GM18526 (cell line): Measurements from ENCODE around the gene CACNA1E.

Experiments used
- POLR2A ChIP-seq: IDR thresholded peaks from 3 replicates; pipeline ENCODE4 v1.6.1; 2011; ENCODE audit not compliant: insufficient read length; ENCODE audit errors: extremely low read depth

The CACNA1E gene

GRCh38 chr1:181793831-181794230, 310.5 kb downstream of the CACNA1E start:
- no peak for TF ChIP-seq POLR2A

GRCh38 chr1:181794332-181794731, 311.0 kb downstream of the CACNA1E start:
- TF ChIP-seq POLR2A = no peak

DNA sequence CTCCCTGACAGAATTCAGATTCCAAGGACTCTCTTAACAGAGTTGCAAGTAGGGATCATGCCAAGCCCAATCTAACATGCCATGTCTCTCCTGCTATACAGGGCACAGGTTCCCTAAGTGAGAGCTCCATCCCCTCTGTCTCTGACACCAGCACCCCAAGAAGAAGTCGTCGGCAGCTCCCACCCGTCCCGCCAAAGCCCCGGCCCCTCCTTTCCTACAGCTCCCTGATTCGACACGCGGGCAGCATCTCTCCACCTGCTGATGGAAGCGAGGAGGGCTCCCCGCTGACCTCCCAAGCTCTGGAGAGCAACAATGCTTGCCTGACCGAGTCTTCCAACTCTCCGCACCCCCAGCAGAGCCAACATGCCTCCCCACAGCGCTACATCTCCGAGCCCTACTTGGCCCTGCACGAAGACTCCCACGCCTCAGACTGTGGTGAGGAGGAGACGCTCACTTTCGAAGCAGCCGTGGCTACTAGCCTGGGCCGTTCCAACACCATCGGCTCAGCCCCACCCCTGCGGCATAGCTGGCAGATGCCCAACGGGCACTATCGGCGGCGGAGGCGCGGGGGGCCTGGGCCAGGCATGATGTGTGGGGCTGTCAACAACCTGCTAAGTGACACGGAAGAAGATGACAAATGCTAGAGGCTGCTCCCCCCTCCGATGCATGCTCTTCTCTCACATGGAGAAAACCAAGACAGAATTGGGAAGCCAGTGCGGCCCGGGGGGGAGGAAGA, 315.0 kb downstream of the CACNA1E start:
- TF ChIP-seq POLR2A = no peak

GRCh38 chr1:181801617-181802016, 318.3 kb downstream of the CACNA1E start:
- no peak for TF ChIP-seq POLR2A

DNA sequence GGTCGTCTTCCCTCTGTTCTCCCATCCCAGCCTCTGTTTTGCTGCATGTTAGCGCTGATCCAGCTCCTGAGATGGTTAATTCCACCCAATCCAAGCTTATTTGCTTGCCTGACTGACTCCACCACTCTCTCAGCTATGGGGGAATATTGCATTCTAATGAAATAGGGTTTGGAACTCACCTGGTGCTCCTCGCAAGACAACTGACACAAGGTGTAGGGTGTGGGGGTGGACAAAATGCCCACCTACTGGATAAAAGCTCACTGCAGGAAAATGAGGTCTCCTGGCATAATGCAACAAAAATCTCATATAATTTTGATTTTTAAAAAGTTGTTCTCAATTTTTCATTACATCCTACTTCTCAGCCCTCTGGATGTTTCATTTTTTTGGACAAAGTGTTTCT, 319.1 kb downstream of the CACNA1E start:
- TF ChIP-seq POLR2A = no peak

GRCh38 chr1:181803421-181803820, 320.1 kb downstream of the CACNA1E start:
- no peak for TF ChIP-seq POLR2A

DNA sequence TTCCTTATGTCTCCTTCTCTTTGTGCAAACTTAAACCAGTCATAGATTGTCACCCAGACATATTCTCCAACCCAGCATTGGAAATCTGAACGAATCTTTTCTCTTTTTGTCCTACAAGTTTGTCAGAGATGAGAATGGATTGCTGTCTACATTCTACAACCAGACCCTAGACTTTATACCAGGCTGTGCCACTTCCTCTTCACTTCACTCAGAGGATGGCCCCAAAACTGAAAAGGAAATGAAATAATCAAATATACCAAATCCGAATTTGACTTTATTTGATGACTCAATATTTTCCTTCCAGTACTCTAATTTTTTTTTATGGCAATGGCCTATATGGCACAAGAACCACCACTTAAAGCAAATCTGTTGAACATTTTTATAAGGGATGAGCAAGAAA, 321.7 kb downstream of the CACNA1E start:
- TF ChIP-seq POLR2A = no peak

GRCh38 chr1:181806746-181807145, 323.4 kb downstream of the CACNA1E start:
- no peak for TF ChIP-seq POLR2A

DNA sequence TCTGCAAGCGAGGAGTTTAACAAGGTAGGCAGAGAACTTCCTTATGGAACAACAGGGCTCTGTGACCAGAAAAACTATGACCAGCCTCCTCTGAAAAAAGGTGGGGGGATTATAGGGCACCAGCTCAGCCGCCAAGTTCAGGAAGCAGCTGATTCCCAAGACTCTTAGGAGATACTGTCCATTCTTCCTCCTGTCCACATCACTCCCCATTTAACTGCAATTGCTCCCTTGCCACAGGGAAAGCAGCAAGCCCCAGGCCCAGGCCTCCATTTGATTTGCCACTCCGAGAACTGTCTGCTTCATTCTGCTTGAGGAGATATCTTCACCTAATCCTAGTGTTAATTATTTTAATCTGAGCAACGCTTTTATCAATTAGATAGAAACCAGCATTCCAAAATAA, 323.9 kb downstream of the CACNA1E start:
- no peak for TF ChIP-seq POLR2A

GRCh38 chr1:181809991-181810545, 326.8 kb downstream of the CACNA1E start:
- no peak for TF ChIP-seq POLR2A

DNA sequence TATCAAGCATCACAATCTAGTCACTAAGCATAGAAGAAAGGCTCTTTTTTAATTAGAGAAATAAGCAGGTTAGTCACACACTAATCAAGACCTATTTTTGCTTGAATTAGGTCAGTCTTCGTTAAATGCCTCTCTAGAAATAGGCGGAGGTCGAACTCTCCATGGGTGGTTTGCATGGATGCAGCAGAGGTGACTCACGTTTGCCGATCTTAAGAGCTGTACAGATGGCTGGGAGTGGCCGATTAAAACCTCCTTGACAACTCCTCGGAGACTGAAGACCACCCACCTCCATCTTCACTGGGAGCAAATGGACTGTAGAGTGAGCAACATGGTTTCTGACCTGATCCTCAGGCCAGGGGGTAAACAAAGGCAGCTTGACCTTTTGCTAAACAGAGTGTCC, 328.9 kb downstream of the CACNA1E start:
- TF ChIP-seq POLR2A = no peak

DNA sequence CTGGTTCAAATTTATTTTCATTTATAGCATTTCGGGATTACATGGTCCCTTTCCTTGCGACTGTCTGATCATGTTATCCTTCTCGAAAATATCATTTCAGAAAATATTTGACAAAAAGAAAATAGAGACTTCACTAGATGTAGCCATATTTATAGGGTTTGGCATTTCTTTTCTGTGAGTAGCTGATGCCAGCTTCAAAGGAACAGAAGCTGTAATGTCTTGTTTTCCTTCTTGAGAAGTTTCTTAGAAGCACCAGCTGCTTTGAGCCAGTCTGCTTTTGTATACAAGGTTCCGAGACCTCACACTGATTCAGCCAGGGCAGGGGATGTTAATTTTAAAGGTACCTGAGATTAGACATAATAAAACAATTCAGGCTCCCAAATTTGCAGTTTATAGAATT, 329.9 kb downstream of the CACNA1E start:
- TF ChIP-seq POLR2A = no peak

DNA sequence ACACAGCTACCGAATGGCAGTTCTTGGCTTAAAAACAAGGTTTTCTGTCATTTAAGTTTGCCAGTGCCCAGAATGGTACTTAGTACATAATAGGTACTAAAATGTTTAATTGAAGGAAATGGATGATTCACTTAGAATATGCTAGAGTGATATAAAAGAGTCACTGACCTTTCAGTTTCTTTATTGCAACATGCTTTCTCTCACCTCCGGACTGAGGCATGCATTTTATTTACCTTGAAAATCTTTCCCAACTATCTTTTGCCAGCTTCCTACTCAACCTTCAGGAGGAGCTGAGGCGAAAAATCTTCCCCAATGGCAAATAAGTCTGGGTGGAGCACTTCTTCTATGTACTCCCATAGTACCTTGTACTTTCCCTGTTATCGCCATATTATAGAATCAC, 333.3 kb downstream of the CACNA1E start:
- TF ChIP-seq POLR2A = no peak

- no peak for TF ChIP-seq POLR2A
Measured at GRCh38 chr1:181817091-181817490, 333.8 kb downstream of the CACNA1E start.

- no peak for TF ChIP-seq POLR2A
Measured at GRCh38 chr1:181818459-181818858, 335.1 kb downstream of the CACNA1E start.

GRCh38 chr1:181818943-181819342, 335.6 kb downstream of the CACNA1E start:
- no peak for TF ChIP-seq POLR2A

DNA sequence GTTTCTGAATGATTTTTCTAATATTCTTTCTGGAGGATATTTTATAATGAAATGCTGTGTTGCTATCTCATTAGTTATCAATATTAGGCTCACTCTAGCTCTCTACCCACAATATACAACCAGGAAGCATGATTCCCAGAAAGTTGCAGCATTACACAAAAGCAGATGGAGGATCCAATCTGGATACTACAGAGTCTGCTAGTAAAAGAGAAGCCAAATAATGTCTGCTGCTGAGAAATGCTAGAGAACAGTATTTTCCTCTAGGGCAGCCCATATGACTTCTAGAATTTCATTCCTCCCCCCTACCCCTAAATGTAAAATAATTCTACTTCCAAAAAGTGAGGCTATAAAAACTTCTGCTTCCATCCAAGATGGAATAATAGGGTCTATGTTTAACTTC, 338.4 kb downstream of the CACNA1E start:
- no peak for TF ChIP-seq POLR2A
